Fibroblast of pulmonary artery (primary cell): Measurements from ENCODE around the gene DCAF6.

Source experiments
- DNase-seq: peaks from one replicate; pipeline ENCODE4 v3.0.0-alpha.2; 2010; ENCODE audit warnings: low read depth
- H3K4me3 ChIP-seq: replicated peaks from 2 replicates; pipeline ENCODE4 v1.5.1; 2011; ENCODE audit warnings: low read depth, mild to moderate bottlenecking, control low read depth, low read length, moderate library complexity
- TF ChIP-seq, protein P1 (sequence below): IDR thresholded peaks from 2 replicates; pipeline ENCODE4 v1.5.1; 2011; ENCODE audit warnings: mild to moderate bottlenecking, control low read depth, low read length, inconsistent platforms; ENCODE audit errors: missing control alignments

Gene DCAF6

GRCh38 chr1:167912294-167912693 is 24.2 kb upstream of the DCAF6 start:
- no peak overlapping the region for H3K4me3 ChIP-seq
- DNase-seq, result no peak

DNA sequence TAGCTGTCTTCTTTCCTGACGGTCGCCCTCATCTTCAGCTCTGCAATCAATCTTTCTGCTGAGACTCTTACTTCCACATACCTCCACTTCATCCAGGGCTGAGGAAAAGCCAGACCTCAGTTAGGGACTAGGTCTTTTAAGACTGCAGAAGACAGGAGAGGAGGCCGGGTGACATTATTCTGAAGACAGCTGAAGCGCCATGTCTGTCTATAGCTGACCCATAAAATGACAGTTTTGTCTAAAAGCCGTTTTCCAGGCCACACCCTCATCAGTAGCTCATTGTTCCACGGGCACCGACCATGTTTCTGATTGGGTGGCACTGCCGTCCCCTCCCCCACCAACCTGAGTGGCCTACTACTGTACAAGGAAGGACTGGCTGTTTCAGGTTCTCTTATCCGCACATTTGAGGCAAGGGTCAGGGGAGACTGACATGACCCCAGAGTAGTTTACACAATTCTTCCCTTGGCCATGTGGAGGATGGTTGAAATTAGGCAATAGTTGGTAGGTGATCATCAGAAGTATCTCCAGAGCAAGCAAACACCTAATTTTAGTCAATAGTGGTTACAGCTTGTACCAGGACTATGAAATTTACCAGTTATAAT is 22.5 kb upstream of the DCAF6 start, which contains the start of gene ADCY10:
TSS of gene ADCY10 (minus strand) at position 240 of the 602 bp plus-strand sequence. CDS start 8,994 bp downstream, outside the sequence.
- no peak within 1 kb of the TSS for H3K4me3 ChIP-seq
- TF ChIP-seq, protein P1, sequence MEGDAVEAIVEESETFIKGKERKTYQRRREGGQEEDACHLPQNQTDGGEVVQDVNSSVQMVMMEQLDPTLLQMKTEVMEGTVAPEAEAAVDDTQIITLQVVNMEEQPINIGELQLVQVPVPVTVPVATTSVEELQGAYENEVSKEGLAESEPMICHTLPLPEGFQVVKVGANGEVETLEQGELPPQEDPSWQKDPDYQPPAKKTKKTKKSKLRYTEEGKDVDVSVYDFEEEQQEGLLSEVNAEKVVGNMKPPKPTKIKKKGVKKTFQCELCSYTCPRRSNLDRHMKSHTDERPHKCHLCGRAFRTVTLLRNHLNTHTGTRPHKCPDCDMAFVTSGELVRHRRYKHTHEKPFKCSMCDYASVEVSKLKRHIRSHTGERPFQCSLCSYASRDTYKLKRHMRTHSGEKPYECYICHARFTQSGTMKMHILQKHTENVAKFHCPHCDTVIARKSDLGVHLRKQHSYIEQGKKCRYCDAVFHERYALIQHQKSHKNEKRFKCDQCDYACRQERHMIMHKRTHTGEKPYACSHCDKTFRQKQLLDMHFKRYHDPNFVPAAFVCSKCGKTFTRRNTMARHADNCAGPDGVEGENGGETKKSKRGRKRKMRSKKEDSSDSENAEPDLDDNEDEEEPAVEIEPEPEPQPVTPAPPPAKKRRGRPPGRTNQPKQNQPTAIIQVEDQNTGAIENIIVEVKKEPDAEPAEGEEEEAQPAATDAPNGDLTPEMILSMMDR, result no peak
- no peak for DNase-seq

More at GRCh38 chr1:167912294-167912693, 24.2 kb upstream of the DCAF6 start:
- TF ChIP-seq, protein P1, result no peak

DNA sequence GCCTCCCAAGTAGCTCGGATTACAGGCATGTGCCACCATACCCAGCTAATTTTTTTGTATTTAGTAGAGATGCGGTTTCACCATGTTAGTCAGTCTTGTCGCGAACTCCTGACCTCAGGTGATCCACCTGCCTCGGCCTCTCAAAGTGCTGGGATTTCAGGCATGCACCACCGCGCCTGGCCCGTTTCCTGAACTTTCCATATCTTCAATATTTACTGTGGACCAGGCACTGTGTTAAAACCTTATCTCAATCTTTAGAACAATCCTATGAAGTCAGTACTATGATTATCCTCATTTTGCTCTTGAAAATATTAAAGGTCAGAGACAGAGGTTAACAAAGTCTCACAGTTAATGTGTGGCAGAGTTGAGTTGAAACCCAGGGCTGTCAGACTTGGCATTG is 20.9 kb upstream of the DCAF6 start:
- TF ChIP-seq, protein P1, result no peak
- H3K4me3 ChIP-seq, result no peak overlapping the region

GRCh38 chr1:167916766-167917511 is 19.5 kb upstream of the DCAF6 start:
- no peak overlapping the region for H3K4me3 ChIP-seq
- no peak for DNase-seq
- TF ChIP-seq, protein P1, result no peak

More for the DNA sequence above, 20.9 kb upstream of the DCAF6 start:
- DNase-seq, result no peak

DNA sequence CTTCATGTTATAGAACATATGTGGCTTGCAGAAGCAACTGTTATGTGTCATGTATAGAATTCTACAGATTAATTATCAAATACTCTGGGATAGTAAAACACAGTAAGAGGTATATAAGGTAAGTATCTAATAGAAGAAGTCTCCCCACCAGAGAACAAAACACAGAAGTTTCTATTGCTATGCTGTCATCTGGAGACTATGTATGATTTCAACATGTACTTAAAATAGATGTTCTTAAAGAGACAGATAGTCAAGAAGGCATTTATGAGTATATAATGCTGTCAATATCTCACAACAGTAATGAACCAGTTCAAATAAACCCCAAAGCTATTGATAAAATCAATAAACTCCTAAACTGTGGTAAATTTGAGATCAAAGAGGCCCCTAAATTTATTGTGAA is 14.5 kb upstream of the DCAF6 start:
- no peak overlapping the region for H3K4me3 ChIP-seq
- TF ChIP-seq, protein P1, result no peak
- peak; percentile 63 for DNase-seq

DNA sequence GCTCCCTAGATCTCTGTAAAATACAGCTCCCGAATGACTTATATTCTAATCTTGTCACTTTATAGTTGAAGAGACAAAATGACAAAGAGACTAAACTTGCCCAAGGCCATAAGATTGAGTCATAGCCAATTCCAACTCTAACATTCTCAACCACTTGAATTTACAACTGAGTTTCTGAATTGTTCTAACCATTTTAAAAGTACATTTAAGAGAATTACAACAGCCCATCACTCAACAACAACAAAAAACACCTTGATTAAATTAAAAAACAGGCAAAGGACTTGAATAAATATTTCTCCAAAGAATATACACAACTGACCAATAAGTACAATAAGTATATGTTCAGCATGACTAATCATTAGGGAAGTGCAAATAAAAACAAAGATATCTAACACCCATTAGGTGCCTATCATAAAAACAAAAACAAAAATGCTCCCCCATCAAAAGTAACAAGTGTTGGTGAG is 13.8 kb upstream of the DCAF6 start:
- no peak overlapping the region for H3K4me3 ChIP-seq
- no peak for DNase-seq
- TF ChIP-seq, protein P1, result no peak
